Osteoblast (primary cell): ENCODE measurements around the gene MRC2. TPM values are rescaled to one million over a fixed set of nuclear protein-coding genes. Genes with fewer than 3 reads are reported as not detected.

Experiments
- DNase-seq: peaks from one replicate; pipeline ENCODE4 v3.0.0; 2011; ENCODE audit warnings: low spot score, mixed read lengths; ENCODE audit not compliant: insufficient read length; ENCODE audit errors: missing footprints
- H2AFZ ChIP-seq: 2 replicates; pipeline ENCODE4 v1.6.0; 2011; ENCODE audit warnings: mild to moderate bottlenecking, low read length
- H3K27ac ChIP-seq: 2 replicates; pipeline ENCODE4 v1.5.1; 2011; ENCODE audit warnings: mild to moderate bottlenecking, low read depth, low read length, moderate library complexity
- H3K27me3 ChIP-seq: 2 replicates; pipeline ENCODE4 v1.6.0; 2012; ENCODE audit warnings: mild to moderate bottlenecking, control low read depth, inconsistent platforms, low read length, moderate library complexity; ENCODE audit not compliant: insufficient read depth
- H3K36me3 ChIP-seq: 2 replicates; pipeline ENCODE4 v1.5.1; 2011; ENCODE audit warnings: mild to moderate bottlenecking, low read length, control low read depth, moderate library complexity; ENCODE audit not compliant: insufficient read depth
- H3K4me1 ChIP-seq: 2 replicates; pipeline ENCODE4 v1.5.1; 2011; ENCODE audit warnings: mild to moderate bottlenecking, low read length, control low read depth, moderate library complexity; ENCODE audit not compliant: insufficient read depth
- H3K4me2 ChIP-seq: 2 replicates; pipeline ENCODE4 v1.6.0; 2011; ENCODE audit warnings: mild to moderate bottlenecking, low read length; ENCODE audit not compliant: insufficient read depth
- H3K4me3 ChIP-seq: fragments of 200-600 bp; sonication (generic); 3 replicates; pipeline ENCODE4 v1.5.1; 2012; ENCODE audit warnings: mild to moderate bottlenecking, low read length, inconsistent platforms; ENCODE audit not compliant: insufficient read depth
- H3K79me2 ChIP-seq: 2 replicates; pipeline ENCODE4 v1.6.0; 2012; ENCODE audit warnings: mild to moderate bottlenecking, low read length, control low read depth, inconsistent platforms; ENCODE audit not compliant: insufficient read depth
- H3K9me3 ChIP-seq: 2 replicates; pipeline ENCODE4 v1.5.1; 2011; ENCODE audit warnings: low read depth, low read length, control low read depth
- H4K20me1 ChIP-seq: 2 replicates; pipeline ENCODE4 v1.6.0; 2012; ENCODE audit warnings: mild to moderate bottlenecking, low read length, control low read depth; ENCODE audit not compliant: insufficient read depth
- CTCF ChIP-seq: IDR thresholded peaks from 2 replicates; pipeline ENCODE4 v1.5.1; 2011; ENCODE audit warnings: mild to moderate bottlenecking, low read depth, low read length, moderate library complexity; ENCODE audit errors: extremely low read depth
- total RNA-seq: library from RNA; depleted of rRNA; stranded (reverse); fragments of >200 nt; gene quantifications from 2 replicates; pipeline ENCODE4 v1.2.3, GENCODE V29; 2012

The MRC2 gene
- total RNA-seq, 1 donor, result 552 TPM

GRCh38 chr17:62666801-62667591 is 39.5 kb downstream of the MRC2 start:
- no peak overlapping the region for H2AFZ ChIP-seq
- peaks cover 17% of the 10 kb centered on the region for H3K4me1 ChIP-seq
- no peak overlapping the region for H3K4me3 ChIP-seq
- H4K20me1 ChIP-seq, result peaks cover 53% of the 10 kb centered on the region
- H3K79me2 ChIP-seq, result peaks cover 80% of the 10 kb centered on the region
- H3K36me3 ChIP-seq, result peaks cover 62% of the 10 kb centered on the region
- no peak overlapping the region for H3K4me2 ChIP-seq
- H3K27ac ChIP-seq, result peak overlapping the region; percentile 23
- H3K27me3 ChIP-seq, result no peaks in the 10 kb centered on the region
- no peak for TF ChIP-seq CTCF
- no peaks in the 10 kb centered on the region for H3K9me3 ChIP-seq
- DNase-seq, result peak; percentile 73

GRCh38 chr17:62668091-62668804 is 40.8 kb downstream of the MRC2 start:
- H3K79me2 ChIP-seq, result peaks cover 73% of the 10 kb centered on the region
- no peaks in the 10 kb centered on the region for H3K9me3 ChIP-seq
- H3K4me1 ChIP-seq, result peaks cover 13% of the 10 kb centered on the region
- DNase-seq, result peak; percentile 95
- H3K27ac ChIP-seq, result peak overlapping the region; percentile 37
- H3K4me3 ChIP-seq, result no peak overlapping the region
- peaks cover 56% of the 10 kb centered on the region for H4K20me1 ChIP-seq
- peaks cover 73% of the 10 kb centered on the region for H3K36me3 ChIP-seq
- no peak for TF ChIP-seq CTCF
- no peak overlapping the region for H3K4me2 ChIP-seq
- no peaks in the 10 kb centered on the region for H3K27me3 ChIP-seq
- H2AFZ ChIP-seq, result no peak overlapping the region

- Histone ChIP-seq H3K27me3 (no peaks in the 10 kb centered on the region), H3K9me3 (no peaks in the 10 kb centered on the region), H3K36me3 (peaks cover 86% of the 10 kb centered on the region), H2AFZ (no peak overlapping the region), H3K4me3 (no peak overlapping the region), H3K79me2 (peaks cover 66% of the 10 kb centered on the region), H3K4me2 (no peak overlapping the region), H3K4me1 (peaks cover 20% of the 10 kb centered on the region), H4K20me1 (peaks cover 48% of the 10 kb centered on the region), H3K27ac (no peak overlapping the region)
- TF ChIP-seq CTCF, result no peak
- DNase-seq, result no peak
Observed at GRCh38 chr17:62670202-62670821, 42.8 kb downstream of the MRC2 start.

GRCh38 chr17:62671553-62671952 is 44.1 kb downstream of the MRC2 start:
- Histone ChIP-seq H3K36me3 (peaks cover 90% of the 10 kb centered on the region), H3K9me3 (no peaks in the 10 kb centered on the region), H3K27ac (no peak overlapping the region), H3K4me1 (peaks cover 20% of the 10 kb centered on the region), H4K20me1 (peaks cover 37% of the 10 kb centered on the region), H3K4me2 (no peak overlapping the region), H3K79me2 (peaks cover 57% of the 10 kb centered on the region), H2AFZ (no peak overlapping the region), H3K4me3 (no peak overlapping the region), H3K27me3 (no peaks in the 10 kb centered on the region)
- DNase-seq, result peak; percentile 43
- TF ChIP-seq CTCF, result no peak
